HG02759 (cell line): ENCODE results near the gene ULK4.
"Not testable (repeated sequence)": the region's sequence is repeated elsewhere in the genome, so short reads cannot be mapped to it uniquely, and the experiment has no call there.

Experiments used
- ATAC-seq: cut with Tn5 transposase; IDR thresholded peaks from one replicate; pipeline ENCODE4 v1.9.1; 2021; ENCODE audit warnings: mild to moderate bottlenecking, moderate library complexity; ENCODE audit not compliant: unreplicated experiment

Gene ULK4

GRCh38 chr3:41394896-41395295 is 567.0 kb downstream of the ULK4 start:
- no peak for ATAC-seq

GRCh38 chr3:41370765-41371535 is 591.0 kb downstream of the ULK4 start:
- not testable (repeated sequence) for ATAC-seq

- no peak for ATAC-seq
Observed at GRCh38 chr3:41370307-41370706, 591.6 kb downstream of the ULK4 start.

- no peak for ATAC-seq
Observed at GRCh38 chr3:41369838-41370237, 592.1 kb downstream of the ULK4 start.

- ATAC-seq = no peak
Observed at GRCh38 chr3:41365973-41366372, 595.9 kb downstream of the ULK4 start.

GRCh38 chr3:41364736-41365135 is 597.2 kb downstream of the ULK4 start:
- no peak for ATAC-seq

GRCh38 chr3:41363830-41364523 is 597.9 kb downstream of the ULK4 start:
- ATAC-seq = no peak

- no peak for ATAC-seq
Observed at GRCh38 chr3:41362638-41363559, 599.0 kb downstream of the ULK4 start.

- ATAC-seq = no peak
Observed at GRCh38 chr3:41357271-41357670, 604.6 kb downstream of the ULK4 start.

GRCh38 chr3:41356775-41357174 is 605.1 kb downstream of the ULK4 start:
- ATAC-seq = no peak

- ATAC-seq = no peak
Observed at GRCh38 chr3:41352510-41352909, 609.4 kb downstream of the ULK4 start.

- no peak for ATAC-seq
Observed at GRCh38 chr3:41350441-41350840, 611.5 kb downstream of the ULK4 start.

- ATAC-seq = no peak
Observed at GRCh38 chr3:41348401-41348800, 613.5 kb downstream of the ULK4 start.

- no peak for ATAC-seq
Observed at GRCh38 chr3:41346698-41347270, 615.1 kb downstream of the ULK4 start.

- no peak for ATAC-seq
Observed at GRCh38 chr3:41345788-41346187, 616.1 kb downstream of the ULK4 start.

GRCh38 chr3:41339758-41340157 is 622.1 kb downstream of the ULK4 start:
- no peak for ATAC-seq

- ATAC-seq = no peak
Observed at GRCh38 chr3:41338276-41338675, 623.6 kb downstream of the ULK4 start.

- no peak for ATAC-seq
Observed at GRCh38 chr3:41334426-41334825, 627.5 kb downstream of the ULK4 start.

- ATAC-seq = no peak
Observed at GRCh38 chr3:41331041-41331440, 630.9 kb downstream of the ULK4 start.

- ATAC-seq = no peak
Observed at GRCh38 chr3:41330465-41330864, 631.4 kb downstream of the ULK4 start.

- ATAC-seq = no peak
Observed at GRCh38 chr3:41329881-41330280, 632.0 kb downstream of the ULK4 start.
